SK-N-MC (cell line): ENCODE results near the gene CDK11B.

Source experiments
- DNase-seq: peaks from one replicate; pipeline ENCODE4 v3.0.0-alpha.2; 2011; ENCODE audit warnings: low read depth, low spot score
- H3K27ac ChIP-seq: fragments of 200-600 bp; sonication (generic); 2 replicates; pipeline ENCODE4 v1.5.1; 2016; ENCODE audit warnings: mixed run types
- H3K36me3 ChIP-seq: fragments of 200-600 bp; sonication (generic); 2 replicates; pipeline ENCODE4 v1.6.1; 2017; ENCODE audit warnings: antibody characterized with exemption, low read length, mixed read lengths; ENCODE audit not compliant: insufficient read depth
- H3K4me3 ChIP-seq: fragments of 200-600 bp; sonication (generic); 2 replicates; pipeline ENCODE4 v1.5.1; 2016
- H3K9ac ChIP-seq: fragments of 200-600 bp; sonication (generic); 2 replicates; pipeline ENCODE4 v1.8.0; 2017; ENCODE audit warnings: mixed run types, mixed read lengths; ENCODE audit not compliant: insufficient read length
- H3K9me3 ChIP-seq: fragments of 200-600 bp; sonication (generic); 2 replicates; pipeline ENCODE4 v1.6.1; 2017; ENCODE audit warnings: low read depth, mild to moderate bottlenecking, antibody characterized with exemption, low read length, moderate library complexity, mixed read lengths
- EZH2 ChIP-seq: fragments of 200-600 bp; sonication (generic); IDR thresholded peaks from one replicate; pipeline ENCODE4 v1.6.1; 2017; ENCODE audit warnings: antibody characterized with exemption
- FOXP2 ChIP-seq: optimal IDR thresholded peaks from 2 replicates; pipeline ENCODE3; 2011; ENCODE audit warnings: mild to moderate bottlenecking, moderate library complexity; ENCODE audit not compliant: insufficient read depth; ENCODE audit errors: extremely low read length, control extremely low read depth
- POLR2AphosphoS5 ChIP-seq: IDR thresholded peaks from 2 replicates; pipeline ENCODE4 v1.6.1; 2012; ENCODE audit warnings: mild to moderate bottlenecking, low read depth, low read length, borderline replicate concordance

The CDK11B gene

GRCh38 chr1:1630965-1631781, 27.6 kb downstream of the CDK11B start:
- H3K4me3 ChIP-seq: no peak overlapping the region

GRCh38 chr1:1630191-1630964, 28.4 kb downstream of the CDK11B start:
- DNase-seq: no peak
- Histone ChIP-seq H3K4me3 (no peak overlapping the region), H3K36me3 (no peaks in the 10 kb centered on the region), H3K27ac (no peak overlapping the region), H3K9me3 (no peaks in the 10 kb centered on the region), H3K9ac (no peak overlapping the region)
- TF ChIP-seq POLR2AphosphoS5 (no peak), FOXP2 (no peak), EZH2 (no peak)

More at GRCh38 chr1:1630965-1631781, 27.6 kb downstream of the CDK11B start:
- TF ChIP-seq FOXP2 (no peak), POLR2AphosphoS5 (no peak), EZH2 (no peak)
- H3K9ac ChIP-seq: no peak overlapping the region
- H3K27ac ChIP-seq: no peak overlapping the region
- no peaks in the 10 kb centered on the region for H3K36me3 ChIP-seq
- DNase-seq: no peak
- no peaks in the 10 kb centered on the region for H3K9me3 ChIP-seq

- TF ChIP-seq POLR2AphosphoS5 (no peak), FOXP2 (no peak), EZH2 (no peak)
- no peak for DNase-seq
- Histone ChIP-seq H3K9ac (no peak overlapping the region), H3K27ac (no peak overlapping the region), H3K9me3 (no peaks in the 10 kb centered on the region), H3K36me3 (no peaks in the 10 kb centered on the region), H3K4me3 (no peak overlapping the region)
Measured at GRCh38 chr1:1629430-1630190, 29.2 kb downstream of the CDK11B start.

GRCh38 chr1:1628754-1629429, 29.9 kb downstream of the CDK11B start:
- H3K27ac ChIP-seq: no peak overlapping the region
- no peak overlapping the region for H3K4me3 ChIP-seq
- no peak for DNase-seq

GRCh38 chr1:1627829-1628753, 30.7 kb downstream of the CDK11B start:
- Histone ChIP-seq H3K9ac (no peak overlapping the region), H3K4me3 (no peak overlapping the region), H3K27ac (no peak overlapping the region), H3K36me3 (no peaks in the 10 kb centered on the region), H3K9me3 (no peaks in the 10 kb centered on the region)
- no peak for TF ChIP-seq FOXP2
- no peak for TF ChIP-seq EZH2
- no peak for TF ChIP-seq POLR2AphosphoS5
- no peak for DNase-seq

More at GRCh38 chr1:1628754-1629429, 29.9 kb downstream of the CDK11B start:
- Histone ChIP-seq H3K36me3 (no peaks in the 10 kb centered on the region), H3K9me3 (no peaks in the 10 kb centered on the region), H3K9ac (no peak overlapping the region)
- TF ChIP-seq POLR2AphosphoS5: no peak
- TF ChIP-seq FOXP2: no peak
- TF ChIP-seq EZH2: no peak

GRCh38 chr1:1627261-1627828, 31.5 kb downstream of the CDK11B start:
- Histone ChIP-seq H3K4me3 (no peak overlapping the region), H3K9ac (no peak overlapping the region), H3K9me3 (no peaks in the 10 kb centered on the region), H3K36me3 (no peaks in the 10 kb centered on the region), H3K27ac (no peak overlapping the region)
- TF ChIP-seq EZH2 (no peak), POLR2AphosphoS5 (no peak), FOXP2 (no peak)
- no peak for DNase-seq
